ENCODE measurements around the gene TRIM14.

- no peak for TF ChIP-seq CTCF (IDR thresholded peaks at IDR 0.05; ENCODE audit: insufficient read depth, low read length, poor library complexity, severe bottlenecking)
- no peak for TF ChIP-seq EZH2phosphoT487 (conservative IDR thresholded peaks at IDR 0.05; ENCODE audit: low read length)
These were observed 81.7 kb downstream of the TRIM14 start for GRCh38 chr9:98037357-98037756.

All from SU-DHL-6 (cell line).